Mucosa of stomach (tissue), 1 donor: ENCODE results near the gene DCT.
"Not testable (repeated sequence)": the region's sequence is repeated elsewhere in the genome, so short reads cannot be mapped to it uniquely, and the experiment has no call there.

Experiments
- H3K27me3 ChIP-seq: one replicate; pipeline ENCODE4 v1.7.0; 2013; ENCODE audit warnings: mild to moderate bottlenecking, low read length; ENCODE audit not compliant: control insufficient read depth, insufficient read depth
- H3K36me3 ChIP-seq: one replicate; pipeline ENCODE4 v1.7.0; 2013; ENCODE audit warnings: low read length; ENCODE audit not compliant: control insufficient read depth, insufficient read depth
- H3K4me1 ChIP-seq: one replicate; pipeline ENCODE4 v1.7.0; 2013; ENCODE audit warnings: mild to moderate bottlenecking, low read length; ENCODE audit not compliant: control insufficient read depth, insufficient read depth
- H3K4me3 ChIP-seq: one replicate; pipeline ENCODE4 v1.7.0; 2013; ENCODE audit warnings: low read length
- H3K9ac ChIP-seq: one replicate; pipeline ENCODE4 v1.7.0; 2013; ENCODE audit warnings: mild to moderate bottlenecking, low read length, moderate library complexity
- H3K9me3 ChIP-seq: one replicate; pipeline ENCODE4 v1.7.0; 2013; ENCODE audit warnings: mild to moderate bottlenecking, low read length, moderate library complexity; ENCODE audit not compliant: control insufficient read depth
- donor health status: Pancreatic carcinoma.

Gene DCT

GRCh38 chr13:94479616-94480015 is at the start of gene DCT:
Gene DCT (minus strand): TSS chr13:94479682. CDS start chr13:94479255, 427 bp downstream.
- H3K4me3 ChIP-seq = no peak within 1 kb of the TSS
- no peak within 1 kb of the TSS for H3K9ac ChIP-seq
- H3K27me3 ChIP-seq = no peaks in the 10 kb centered on the region
- no peaks in the 10 kb centered on the region for H3K36me3 ChIP-seq
- H3K9me3 ChIP-seq = no peaks in the 10 kb centered on the region
- H3K4me1 ChIP-seq = no peaks in the 10 kb centered on the region

- not testable (repeated sequence) for H3K9me3 ChIP-seq, H3K27me3 ChIP-seq, H3K9ac ChIP-seq, H3K4me1 ChIP-seq, H3K36me3 ChIP-seq, H3K4me3 ChIP-seq
Measured at GRCh38 chr13:94526956-94527355, 47.5 kb upstream of the DCT start.

GRCh38 chr13:94525781-94526180 is 46.3 kb upstream of the DCT start:
- Histone ChIP-seq H3K9me3 (no peaks in the 10 kb centered on the region), H3K27me3 (no peaks in the 10 kb centered on the region), H3K4me3 (no peak overlapping the region), H3K36me3 (no peaks in the 10 kb centered on the region), H3K4me1 (no peaks in the 10 kb centered on the region), H3K9ac (no peak overlapping the region)

- Histone ChIP-seq H3K36me3 (no peaks in the 10 kb centered on the region), H3K4me1 (no peaks in the 10 kb centered on the region), H3K9me3 (no peaks in the 10 kb centered on the region), H3K4me3 (no peak overlapping the region), H3K9ac (no peak overlapping the region), H3K27me3 (no peaks in the 10 kb centered on the region)
Measured at GRCh38 chr13:94524407-94524806, 44.9 kb upstream of the DCT start.

DNA sequence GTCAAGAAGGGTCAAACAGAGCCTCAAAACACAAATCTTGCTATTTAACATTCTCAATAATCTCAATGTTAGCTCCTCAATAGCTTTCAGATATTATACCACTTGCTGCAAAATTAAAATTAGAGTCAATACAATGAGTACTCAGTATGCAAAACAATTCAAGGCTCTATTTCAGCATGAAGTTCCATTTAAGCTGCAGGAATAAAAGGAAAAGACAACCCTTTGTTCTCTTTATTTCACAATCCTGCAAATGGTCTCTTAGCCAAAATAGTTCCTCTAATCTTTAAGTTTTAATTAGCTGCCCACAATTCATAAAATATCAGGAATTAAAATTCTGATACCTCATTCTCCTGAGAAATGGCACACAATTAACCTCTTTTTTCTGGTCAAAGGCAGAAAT is 40.5 kb upstream of the DCT start:
- no peaks in the 10 kb centered on the region for H3K36me3 ChIP-seq
- H3K4me1 ChIP-seq = no peaks in the 10 kb centered on the region
- no peaks in the 10 kb centered on the region for H3K27me3 ChIP-seq
- H3K9ac ChIP-seq = no peak overlapping the region
- H3K9me3 ChIP-seq = no peaks in the 10 kb centered on the region
- no peak overlapping the region for H3K4me3 ChIP-seq

DNA sequence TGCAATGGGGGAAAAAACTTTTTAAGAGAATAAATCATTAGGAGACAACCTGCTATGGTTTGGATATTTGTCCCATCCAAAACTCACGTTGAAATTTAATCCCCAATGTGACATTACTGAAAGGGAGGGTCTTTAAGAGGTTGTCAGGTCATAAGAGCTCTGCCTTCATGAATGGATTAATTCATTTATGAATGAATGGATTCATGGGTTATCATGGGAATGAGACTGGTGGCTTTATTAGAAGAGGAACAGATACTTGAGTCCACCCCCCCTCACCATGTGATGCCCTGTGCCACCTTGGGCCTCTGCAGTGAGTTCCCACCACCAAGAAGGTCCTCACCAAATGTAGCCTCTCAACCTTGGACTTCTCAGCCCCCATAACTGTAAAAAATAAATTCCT is 37.0 kb upstream of the DCT start:
- Histone ChIP-seq H3K36me3 (no peaks in the 10 kb centered on the region), H3K4me1 (no peaks in the 10 kb centered on the region), H3K27me3 (no peaks in the 10 kb centered on the region), H3K4me3 (no peak overlapping the region), H3K9ac (no peak overlapping the region), H3K9me3 (no peaks in the 10 kb centered on the region)

- H3K36me3 ChIP-seq = no peaks in the 10 kb centered on the region
- no peaks in the 10 kb centered on the region for H3K27me3 ChIP-seq
- no peak overlapping the region for H3K9ac ChIP-seq
- no peaks in the 10 kb centered on the region for H3K4me1 ChIP-seq
- no peaks in the 10 kb centered on the region for H3K9me3 ChIP-seq
- no peak overlapping the region for H3K4me3 ChIP-seq
Measured at GRCh38 chr13:94515911-94516310, 36.4 kb upstream of the DCT start.

DNA sequence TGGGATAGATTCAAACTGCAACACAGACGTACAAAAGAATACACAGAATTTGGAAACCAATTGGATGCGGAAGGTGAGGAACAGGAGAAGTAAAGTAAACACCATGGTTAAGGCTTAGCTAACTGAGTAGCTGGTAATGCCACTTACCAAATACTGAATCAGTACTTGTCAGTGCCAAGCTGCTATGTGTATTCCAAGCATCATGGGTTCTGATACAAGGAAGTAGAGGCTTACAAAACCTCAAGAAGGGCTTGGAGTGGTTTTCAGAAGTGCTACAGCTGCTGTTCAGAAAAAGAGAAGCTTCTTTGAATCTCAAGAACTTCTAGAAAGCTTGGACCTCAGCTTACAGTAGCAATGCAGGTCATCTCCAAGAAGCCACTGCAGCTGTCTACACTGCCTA is 35.9 kb upstream of the DCT start:
- Histone ChIP-seq H3K9ac (no peak overlapping the region), H3K27me3 (no peaks in the 10 kb centered on the region), H3K4me3 (no peak overlapping the region), H3K9me3 (no peaks in the 10 kb centered on the region), H3K36me3 (no peaks in the 10 kb centered on the region), H3K4me1 (no peaks in the 10 kb centered on the region)

DNA sequence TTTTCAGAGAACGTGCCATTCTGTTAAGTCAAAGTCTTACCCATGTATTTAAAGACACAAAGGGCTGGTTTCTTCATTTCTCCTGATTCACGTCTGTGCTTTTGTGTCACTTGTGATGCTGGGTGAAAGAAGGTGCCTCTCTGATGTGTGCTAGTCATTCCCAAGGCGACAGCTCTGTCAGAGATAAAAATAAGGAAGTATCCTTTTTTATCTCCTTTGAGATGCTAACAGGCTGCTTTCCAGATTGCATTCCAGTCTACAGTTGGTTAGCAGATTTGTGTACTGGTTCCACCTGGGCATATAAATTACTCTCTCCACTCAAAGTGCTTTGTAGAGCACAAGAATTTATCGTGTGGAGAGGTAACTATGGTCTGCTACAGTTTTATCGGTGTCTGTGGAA is 33.5 kb upstream of the DCT start:
- Histone ChIP-seq H3K4me1 (no peaks in the 10 kb centered on the region), H3K27me3 (no peaks in the 10 kb centered on the region), H3K4me3 (no peak overlapping the region), H3K9ac (no peak overlapping the region), H3K36me3 (no peaks in the 10 kb centered on the region), H3K9me3 (no peaks in the 10 kb centered on the region)

DNA sequence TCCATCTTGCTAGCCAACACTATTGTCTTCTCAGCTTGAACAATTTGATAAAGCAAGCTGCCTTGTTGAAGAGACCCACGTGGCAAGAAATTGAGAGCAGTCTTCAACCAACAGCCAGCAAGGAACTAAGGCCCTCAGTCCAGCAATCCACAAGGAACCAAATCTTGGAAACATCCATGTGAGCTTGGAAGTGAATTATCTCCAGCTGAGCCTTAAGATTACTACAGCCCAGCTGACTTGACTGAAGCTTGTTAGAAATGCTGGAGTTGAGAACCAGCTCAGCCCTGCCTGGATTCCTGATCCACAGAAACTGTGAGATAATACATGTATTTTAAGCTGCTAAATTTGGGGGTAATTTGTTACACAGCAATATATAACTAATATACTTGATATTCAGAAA is 26.2 kb upstream of the DCT start:
- Histone ChIP-seq H3K4me3 (no peak overlapping the region), H3K4me1 (no peaks in the 10 kb centered on the region), H3K9me3 (no peaks in the 10 kb centered on the region), H3K36me3 (no peaks in the 10 kb centered on the region), H3K27me3 (no peaks in the 10 kb centered on the region), H3K9ac (no peak overlapping the region)

DNA sequence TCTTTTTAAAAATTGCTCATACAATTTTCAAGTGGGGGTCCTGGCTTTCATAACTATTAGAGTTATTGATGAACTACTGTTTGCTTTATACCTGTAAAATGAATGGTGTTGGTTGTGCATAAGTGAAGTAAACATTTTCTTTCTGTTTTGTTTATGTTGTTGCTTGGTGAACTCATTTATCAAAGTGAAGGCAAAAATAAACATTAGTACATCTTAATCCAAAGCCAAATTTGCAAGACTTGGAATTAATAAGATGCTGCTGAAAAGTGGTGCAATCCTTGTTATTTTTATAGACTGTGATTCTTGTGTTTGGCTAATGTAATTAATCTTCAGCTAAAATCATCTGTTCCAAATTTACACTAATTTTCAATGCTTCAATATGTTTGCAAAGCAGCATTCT is 24.4 kb upstream of the DCT start:
- H3K36me3 ChIP-seq = no peaks in the 10 kb centered on the region
- H3K4me1 ChIP-seq = no peaks in the 10 kb centered on the region
- no peak overlapping the region for H3K4me3 ChIP-seq
- no peaks in the 10 kb centered on the region for H3K27me3 ChIP-seq
- H3K9me3 ChIP-seq = no peaks in the 10 kb centered on the region
- H3K9ac ChIP-seq = no peak overlapping the region

- not testable (repeated sequence) for H3K36me3 ChIP-seq, H3K9ac ChIP-seq, H3K9me3 ChIP-seq, H3K27me3 ChIP-seq, H3K4me1 ChIP-seq, H3K4me3 ChIP-seq
Measured at GRCh38 chr13:94498831-94499230, 19.3 kb upstream of the DCT start.

DNA sequence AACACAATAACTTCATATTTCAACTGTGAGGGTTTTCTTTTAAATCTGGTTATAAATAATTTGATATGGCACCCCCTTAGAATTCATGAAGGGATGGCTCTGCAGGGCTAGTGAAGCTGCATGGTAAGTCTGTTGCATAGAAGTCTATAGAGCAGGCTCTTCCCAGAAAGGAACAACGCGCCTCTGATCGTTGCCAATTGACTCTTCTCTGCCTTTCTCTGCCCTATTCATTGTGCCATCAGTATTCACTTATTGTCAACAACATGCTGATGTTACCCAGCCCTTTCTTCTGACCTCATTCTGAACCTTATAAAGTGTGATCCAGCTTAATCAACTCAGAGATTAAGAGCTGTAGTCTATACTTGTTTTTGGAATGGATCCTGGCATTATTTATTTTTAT is 16.3 kb upstream of the DCT start:
- Histone ChIP-seq H3K36me3 (no peaks in the 10 kb centered on the region), H3K9me3 (no peaks in the 10 kb centered on the region), H3K27me3 (no peaks in the 10 kb centered on the region), H3K4me3 (no peak overlapping the region), H3K4me1 (no peaks in the 10 kb centered on the region), H3K9ac (no peak overlapping the region)
